DMS79 treated with DMSO at 0.1 percent for 48 hours (cell line): ENCODE measurements around the gene GAREM2.
"Not testable (repeated sequence)": the region's sequence is repeated elsewhere in the genome, so short reads cannot be mapped to it uniquely, and the experiment has no call there.

Experiments
- DNase-seq: peaks from one replicate; lab custom pipeline; 2025; lab: John Stamatoyannopoulos, UW

GAREM2 gene

DNA sequence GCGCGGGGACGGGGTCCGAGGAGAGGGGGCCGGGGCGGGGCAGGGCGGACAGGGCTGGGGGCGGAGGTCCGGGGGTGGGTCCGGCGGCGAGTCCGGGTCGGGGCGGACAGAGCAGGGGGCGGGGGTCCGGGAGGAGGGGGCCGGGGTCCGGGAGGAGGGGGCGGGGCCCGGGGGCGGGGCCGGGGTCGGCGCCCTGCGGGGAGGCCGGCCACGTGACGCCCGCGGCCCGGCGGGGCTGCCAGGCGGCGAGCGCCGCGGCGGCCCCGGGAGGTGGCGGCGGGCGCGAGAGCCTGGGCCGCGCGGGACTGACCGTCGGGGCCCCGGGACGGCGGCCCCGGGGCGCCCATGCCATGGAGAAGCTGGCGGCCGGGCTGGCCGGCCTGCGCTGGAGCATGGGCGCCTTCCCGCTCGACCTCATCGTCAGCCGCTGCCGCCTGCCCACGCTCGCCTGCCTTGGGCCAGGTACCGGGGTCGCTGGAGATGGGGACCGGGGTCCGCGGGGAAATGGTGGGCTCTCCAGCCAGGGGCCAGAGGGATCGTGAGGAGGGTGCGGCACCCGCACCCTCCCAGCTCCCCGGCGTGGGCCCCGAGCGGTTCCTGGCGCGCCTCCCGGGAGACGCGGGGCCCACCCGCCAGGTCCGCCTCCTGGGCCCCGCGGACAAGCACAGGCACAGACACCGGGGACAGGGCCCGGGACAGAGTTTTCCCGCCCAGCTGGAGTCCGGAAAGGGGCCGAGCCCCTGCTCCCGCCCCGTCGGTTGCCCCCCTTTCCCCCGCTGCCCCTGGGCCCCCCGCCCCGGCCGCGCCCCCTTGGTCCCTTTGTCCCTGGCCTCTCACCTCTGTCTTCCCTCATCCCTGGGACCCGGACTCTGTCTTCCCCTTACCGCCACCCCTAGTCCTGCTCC, at the start of gene GAREM2:
GAREM2 (plus strand) TSS at position 218 of the 905 bp plus-strand sequence; CDS start at position 351, 133 bp downstream.
- no peak for DNase-seq

DNA sequence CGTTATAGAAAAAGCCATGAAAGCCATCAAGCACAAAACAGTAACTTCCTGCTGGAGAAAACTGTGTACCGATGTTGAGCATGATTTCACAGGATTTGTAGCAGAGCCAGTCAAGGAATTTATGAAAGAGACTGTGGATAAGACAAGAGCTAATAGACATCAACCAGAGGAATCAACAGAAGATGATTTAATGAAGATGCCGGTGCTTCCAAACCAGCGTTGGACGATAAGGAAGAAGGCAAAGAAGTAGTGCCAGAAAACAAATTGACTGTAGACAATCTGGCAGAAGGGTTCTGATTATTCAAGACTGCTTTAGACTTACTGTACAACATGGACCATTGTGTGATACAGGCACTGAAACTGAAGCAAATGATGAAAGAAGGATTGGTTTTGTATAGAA, 49.5 kb upstream of the GAREM2 start:
- DNase-seq, result no peak

DNA sequence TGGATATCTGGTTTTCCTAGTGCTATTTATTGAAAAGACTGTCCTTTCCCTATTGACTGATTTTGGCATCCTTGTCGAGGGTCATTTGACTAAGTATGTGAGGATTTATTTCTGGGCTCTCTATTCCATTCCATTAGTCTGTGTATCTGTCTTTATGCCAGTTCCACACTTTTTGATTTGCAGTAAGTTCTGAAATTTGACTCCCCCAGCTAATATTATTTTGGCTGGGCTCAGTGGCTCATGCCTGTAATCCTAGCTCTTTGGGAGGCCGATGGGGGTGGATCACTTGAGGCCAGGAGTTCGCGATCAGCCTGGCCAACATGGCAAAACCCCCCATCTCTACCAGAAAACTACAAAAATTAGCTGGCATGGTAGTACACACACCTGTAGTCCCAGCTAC, 46.8 kb upstream of the GAREM2 start:
- no peak for DNase-seq

DNA sequence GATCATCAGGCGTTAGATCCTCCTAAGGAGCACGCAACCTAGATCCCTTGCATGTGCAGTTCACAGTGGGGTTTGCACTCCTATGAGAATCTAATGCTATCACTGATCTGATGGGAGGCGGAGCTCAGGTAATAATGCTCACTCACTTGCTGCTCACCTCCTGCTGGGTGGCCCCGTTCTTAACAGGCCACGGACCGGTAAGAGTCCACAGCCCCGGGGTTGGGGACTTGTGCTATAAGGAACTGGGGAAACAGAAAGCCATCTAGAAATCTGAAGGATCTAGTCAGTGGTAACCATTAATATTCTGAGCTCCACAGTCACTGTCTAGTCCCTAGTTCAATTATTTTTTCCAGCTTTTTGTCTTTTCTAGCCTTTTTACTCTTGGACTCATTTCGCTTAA, 44.7 kb upstream of the GAREM2 start:
- DNase-seq, result no peak

DNA sequence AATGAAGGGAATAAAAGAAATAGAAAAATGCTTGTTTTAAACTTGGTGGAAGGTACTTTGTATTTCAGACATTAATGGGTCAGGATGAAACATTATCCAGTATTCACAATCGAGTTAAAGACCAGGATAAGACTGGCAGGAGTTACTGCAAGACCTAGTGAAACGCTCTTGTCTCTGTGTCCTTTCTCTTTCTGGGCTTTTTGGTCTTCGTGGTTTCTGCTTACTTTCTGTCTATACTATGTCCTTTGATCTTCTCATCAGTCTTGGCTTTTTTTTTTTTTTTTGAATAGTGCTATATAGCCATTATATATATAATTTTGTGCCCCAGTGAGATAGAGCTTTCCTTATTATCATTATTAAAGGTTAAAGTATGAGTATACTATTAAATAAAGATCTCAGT, 42.1 kb upstream of the GAREM2 start:
- no peak for DNase-seq

DNA sequence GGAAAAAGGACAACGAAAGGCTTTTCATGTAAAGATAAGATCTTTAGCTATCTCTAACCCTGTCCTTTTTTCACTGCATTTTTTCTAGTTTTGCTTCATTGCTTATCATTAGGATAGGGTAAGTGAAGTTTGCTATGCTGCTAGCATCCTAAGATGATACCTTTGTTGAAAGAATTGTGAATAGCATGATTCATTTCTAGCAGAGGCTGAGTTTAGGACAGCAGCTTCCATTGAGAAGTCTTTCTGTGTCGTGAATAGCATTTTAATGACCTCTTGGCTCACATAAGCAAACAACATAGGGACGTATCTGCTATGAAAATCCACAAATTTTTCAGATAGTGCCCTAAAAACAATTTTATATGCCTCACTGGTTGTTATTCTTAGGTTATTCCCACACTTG, 36.4 kb upstream of the GAREM2 start:
- no peak for DNase-seq

DNA sequence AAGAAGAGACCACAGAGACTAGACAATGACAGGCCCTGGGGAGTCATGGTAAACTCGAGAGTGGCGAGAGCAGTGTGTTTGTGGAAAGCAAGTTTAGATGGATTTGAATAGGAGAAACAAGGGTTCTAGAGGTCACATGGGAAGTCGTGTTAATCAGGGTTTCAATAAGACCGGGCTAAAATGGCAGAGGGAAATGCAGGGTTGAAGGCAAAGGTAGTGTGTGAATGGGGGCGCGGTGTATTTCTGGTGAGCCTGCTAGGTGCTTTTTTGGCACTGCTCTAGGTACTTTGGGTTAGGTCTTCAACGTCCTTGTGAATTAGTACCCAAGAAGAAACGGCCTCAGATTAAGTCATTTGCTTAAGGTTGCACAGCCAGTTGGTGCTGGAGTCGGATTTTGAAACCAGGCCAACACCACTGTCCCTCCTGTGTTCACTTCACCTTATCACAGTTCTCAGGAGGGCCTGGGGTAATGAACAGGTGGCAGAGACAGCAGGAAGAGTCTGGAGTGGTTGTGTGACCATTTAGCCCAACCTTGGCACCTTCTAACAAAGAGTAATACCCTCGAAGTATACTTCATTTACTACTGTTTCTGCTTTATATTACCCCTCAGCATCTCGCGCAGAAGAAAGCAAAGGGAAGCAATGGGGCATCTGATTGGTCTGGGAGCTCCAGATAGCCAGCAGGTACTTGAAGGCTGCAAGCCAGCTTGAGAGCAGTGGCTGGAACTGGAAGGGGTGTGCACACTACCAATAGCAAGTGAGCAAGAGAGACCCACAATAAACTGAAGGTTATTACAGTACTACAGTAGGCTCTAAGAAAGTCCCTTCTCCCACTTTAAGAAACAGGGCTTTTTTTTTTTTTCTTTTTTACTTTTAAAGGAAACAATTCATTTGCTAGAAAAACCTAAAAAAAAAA, 33.4 kb upstream of the GAREM2 start:
- peak; percentile 73 for DNase-seq

DNA sequence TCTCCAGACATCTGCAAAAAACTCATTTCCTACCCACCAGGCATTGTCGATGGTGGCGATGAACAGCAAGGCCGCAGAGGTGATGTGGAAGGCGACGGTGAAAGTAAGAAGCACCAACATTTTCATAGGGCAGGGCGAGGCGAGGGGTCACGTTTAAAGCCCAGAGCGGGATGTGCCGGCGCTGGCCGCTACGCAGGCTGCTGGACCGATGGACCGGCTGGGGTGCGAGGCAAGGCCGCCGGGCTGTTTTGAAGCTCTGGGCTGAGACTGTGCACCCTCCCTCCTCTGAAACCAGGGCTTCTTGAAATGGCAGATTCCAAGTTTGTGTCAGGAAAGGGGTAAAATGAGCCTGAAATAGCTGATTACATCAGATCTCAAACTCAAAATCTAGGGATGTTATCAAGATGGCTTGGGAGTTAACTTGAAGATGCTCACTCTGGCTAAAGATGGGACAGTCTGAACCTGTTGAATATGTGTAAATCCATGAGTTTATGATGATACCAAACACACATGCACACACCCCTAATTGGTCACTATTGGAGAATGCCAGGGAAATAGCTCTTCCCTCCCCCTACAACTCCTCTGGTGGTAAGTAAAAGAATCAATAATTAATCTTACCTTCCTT, 31.6 kb upstream of the GAREM2 start:
- no peak for DNase-seq

DNA sequence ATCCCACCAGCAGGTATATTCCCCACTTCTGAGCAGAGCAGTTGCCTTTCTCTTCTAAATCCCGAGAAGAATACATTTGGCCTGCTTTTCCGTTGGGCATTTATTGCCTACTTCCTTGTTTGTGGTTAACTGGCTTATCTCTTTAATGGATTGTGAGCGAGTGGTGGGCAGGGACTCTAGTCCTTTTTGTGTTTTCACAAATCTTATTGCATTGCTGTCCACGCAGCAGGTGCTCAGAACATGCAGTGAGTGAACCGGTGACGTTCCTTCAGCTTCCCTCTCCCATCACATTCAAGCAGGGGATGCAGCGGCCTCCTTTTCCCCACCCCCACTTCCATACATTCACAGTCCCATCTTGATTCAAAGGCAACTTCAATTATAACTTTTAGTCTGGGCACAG, 28.9 kb upstream of the GAREM2 start:
- DNase-seq, result peak; percentile 32

DNA sequence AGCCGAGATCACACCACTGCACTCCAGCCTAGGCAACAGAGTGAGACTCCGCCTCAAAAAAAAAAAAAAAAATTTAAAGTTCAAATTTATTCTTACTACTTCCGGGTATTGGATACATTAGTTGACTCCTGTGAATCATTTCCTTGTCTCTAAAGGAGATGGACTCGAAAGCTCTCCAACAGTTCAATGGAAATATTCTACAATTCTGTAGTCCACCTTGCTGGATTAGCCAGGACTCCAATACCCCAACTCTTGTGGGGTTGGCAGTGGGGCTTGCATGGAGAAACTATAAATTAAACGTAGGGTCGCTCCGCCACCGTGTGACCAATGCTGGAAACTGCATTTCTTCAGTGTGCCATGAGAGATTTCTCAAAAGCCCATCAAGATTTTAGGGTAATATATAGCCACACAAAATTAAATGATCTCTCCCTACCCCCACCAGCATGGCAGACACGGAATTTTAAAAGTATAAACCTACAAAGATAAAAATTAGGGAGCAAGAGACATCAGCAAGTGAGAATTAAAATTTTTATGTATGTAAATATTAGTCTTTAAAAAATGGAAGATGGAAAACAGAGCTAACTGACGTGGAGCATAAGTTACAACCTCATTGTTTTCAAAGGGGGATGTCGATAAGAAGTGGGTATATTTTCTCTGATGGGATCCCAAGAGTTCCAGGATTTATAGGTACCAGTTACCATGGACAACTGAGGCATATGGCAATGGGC, 27.8 kb upstream of the GAREM2 start:
- DNase-seq, result peak; percentile 32

DNA sequence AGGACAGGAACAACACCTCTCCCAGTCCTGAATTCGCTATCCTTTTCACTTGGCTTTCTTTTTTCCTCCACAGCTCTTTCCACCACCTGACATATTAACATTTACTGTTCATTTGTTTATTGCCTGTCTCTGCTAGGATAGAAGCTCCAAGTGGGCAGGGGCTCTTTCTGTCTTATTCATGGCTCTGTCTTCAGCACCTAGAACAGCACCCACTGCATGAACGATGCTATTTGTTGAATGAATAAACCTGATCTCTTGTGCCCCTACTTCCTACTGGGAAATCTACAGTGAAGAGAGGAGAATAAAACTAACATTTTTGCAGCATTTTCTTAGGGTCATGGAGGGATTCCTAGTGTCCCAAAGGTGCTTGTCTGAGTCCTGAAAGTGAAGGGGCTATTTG, 24.4 kb upstream of the GAREM2 start:
- no peak for DNase-seq

DNA sequence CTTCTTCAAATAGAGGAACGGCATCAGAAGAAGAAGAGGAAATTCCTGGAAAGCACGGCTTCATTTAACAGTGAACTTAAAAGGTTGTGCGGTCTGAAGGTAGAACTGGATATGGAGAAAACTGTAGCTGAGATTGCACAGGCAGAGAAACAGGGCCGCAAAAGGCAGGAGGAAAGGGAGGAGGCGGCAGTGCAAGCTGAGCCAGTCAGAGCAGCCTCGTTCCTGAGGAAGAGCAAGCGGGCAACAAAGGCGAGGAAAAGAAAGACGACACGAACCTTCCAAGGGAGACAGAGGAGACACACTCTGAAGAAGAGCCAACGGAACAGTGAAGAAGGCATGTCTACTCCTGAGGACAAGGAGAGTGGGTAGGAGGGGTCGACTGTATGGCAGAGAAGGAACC, 22.6 kb upstream of the GAREM2 start:
- no peak for DNase-seq

DNA sequence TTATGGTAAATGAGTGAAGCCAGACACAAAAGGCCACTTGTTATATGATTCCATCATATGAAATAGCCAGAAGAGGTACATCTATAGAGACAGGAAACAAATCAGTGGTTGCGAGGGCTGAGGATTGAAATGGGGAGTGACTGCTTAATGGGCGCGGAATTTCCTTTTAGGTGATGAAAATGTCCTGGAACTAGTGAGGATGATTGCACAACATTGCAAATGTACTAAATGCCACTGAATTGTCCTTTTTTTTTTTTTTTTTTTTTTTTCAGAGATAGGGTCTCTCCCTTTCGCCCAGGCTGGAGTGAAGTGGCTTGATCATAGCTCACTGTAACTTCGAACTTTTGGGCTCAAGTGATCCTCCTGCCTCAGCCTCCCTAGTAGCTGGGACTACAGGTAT, 15.3 kb upstream of the GAREM2 start:
- DNase-seq, result no peak

DNA sequence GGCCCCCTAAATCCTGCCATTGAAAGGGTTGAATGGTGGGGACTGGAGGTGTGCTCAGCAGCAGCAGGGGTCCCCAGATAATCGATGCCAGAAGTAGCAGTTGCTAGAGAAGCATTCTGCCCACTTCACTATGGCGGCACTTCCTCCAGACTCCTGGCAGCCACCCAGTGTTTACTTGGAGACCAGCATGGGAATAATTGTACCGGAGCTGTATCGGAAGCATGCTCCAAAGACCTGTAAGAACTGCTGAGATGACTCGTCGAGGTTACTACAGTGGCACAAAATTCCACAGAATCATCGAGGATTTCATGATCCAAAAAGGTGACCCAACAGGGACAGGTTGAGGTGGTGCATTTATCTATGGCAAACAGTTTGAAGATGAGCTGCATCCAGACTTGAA, 11.0 kb upstream of the GAREM2 start:
- no peak for DNase-seq

DNA sequence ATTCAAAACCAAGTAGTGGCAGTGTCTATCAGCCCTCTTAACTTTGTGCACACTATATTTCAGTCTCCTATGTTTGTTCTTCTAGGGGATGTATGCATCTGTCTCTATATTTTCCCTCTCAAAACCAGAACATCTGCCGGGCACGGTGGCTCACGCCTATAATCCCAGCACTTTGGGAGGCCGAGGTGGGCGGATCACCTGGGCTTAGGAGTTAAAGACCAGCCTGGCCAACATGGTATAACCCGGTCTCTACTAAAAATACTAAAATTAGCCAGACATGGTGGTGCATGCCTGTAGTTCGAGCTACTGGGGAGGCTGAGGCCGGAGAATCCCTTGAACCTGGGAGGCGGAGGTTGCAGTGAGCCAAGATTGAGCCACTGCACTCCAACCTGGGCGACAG, 9.9 kb upstream of the GAREM2 start:
- DNase-seq, result no peak

DNA sequence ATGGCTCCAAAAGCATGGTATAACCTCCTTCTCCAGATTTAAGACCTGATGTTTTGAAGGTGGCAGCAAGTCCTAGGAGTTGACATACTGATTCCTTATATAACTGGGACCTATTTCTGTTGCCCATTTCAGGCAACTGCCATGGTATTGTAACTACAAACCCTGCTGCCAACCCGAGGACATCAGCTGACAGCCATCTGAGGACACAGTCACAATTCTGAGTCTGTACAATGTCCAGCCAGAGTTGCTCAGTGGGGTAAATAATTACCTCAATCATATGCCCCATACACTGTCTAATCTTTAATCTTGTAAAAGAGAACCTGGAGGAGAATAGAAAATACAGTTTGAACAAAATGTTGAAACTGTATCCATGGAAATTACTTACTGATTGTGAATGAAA, 8.7 kb upstream of the GAREM2 start:
- DNase-seq, result no peak

DNA sequence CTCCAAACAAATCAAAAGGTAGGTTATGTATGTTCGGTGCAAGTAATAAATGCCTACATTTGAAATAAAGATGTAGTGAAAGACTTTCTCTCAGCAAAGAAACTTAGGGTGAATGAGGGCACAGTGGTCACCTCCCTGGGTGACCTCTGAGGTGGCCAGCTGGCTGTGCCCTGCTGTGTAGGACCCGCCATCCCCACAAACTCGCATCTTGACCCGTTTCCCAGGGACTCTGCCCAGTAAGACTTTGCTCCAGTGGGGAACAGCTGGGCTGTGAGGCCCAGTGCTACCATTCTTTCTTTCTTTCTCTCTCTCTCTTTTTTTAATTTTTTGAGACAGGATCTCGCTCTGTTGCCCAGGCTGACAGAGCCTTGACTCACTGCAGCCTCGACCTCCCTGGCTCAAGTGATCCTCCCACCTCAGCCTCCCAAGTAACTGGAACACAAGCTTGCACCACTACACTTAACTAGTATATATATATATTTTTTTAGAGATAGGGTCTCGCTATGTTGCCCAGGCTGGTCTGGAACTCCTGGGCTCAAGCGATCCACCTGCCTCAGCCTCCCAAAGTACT, 8.2 kb upstream of the GAREM2 start:
- DNase-seq, result no peak

DNA sequence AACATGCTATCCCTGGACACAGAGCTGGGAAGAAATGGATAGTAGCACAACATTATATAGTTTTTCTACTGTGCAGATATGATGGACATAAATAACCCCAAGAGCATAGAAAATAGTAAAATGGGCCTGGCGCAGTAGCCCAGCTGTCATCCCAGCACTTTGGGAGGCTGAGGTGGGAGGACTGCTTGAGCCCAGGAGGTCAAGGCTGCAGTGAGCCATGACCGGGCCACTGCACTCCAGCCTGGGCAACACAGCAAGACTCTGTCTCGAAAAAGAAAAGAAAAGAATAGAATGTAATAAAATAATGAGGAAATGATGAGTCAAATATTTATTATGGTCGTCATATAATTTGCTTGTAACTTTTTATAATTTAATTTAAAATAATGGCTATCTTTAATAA, 7.5 kb upstream of the GAREM2 start:
- DNase-seq, result no peak

DNA sequence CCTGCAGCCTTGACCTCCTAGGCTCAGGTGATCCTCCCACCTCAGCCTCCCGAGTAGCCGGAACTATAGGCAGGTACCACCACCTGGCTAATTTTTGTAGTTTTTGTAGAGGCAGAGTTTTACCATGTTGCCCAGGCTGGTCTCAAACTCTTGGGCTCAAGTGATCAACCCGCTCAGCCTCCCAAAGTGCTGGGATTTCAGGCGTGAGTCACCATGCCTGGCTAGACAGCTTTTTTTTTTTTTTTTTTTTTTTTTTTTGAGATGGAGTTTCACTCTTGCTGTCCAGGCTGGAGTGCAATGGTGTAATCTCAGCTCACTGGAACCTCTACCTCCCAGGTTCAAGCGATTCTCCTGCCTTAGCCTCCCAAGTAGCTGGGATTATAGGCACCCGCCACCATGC, 6.3 kb upstream of the GAREM2 start:
- DNase-seq, result not testable (repeated sequence)

DNA sequence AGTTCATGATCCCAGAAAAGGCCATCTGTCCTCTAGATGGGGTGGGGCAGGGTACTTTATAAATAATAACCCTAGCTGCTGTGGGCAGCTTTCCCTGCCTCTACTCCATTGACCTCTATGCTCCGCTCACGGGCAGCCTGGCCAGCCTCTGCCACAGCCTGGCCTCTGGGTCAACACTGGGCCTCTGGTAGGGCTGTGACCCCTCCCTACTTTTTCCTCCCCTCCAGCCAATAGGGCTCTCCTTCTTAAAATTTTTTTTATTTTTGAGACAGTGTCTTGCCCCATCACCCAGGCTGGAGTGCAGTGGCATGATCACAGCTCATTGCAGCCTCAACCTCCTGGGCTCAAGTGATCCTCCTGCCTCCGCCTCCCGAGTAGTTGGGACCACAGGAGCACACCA, 4.1 kb upstream of the GAREM2 start:
- DNase-seq, result no peak

DNA sequence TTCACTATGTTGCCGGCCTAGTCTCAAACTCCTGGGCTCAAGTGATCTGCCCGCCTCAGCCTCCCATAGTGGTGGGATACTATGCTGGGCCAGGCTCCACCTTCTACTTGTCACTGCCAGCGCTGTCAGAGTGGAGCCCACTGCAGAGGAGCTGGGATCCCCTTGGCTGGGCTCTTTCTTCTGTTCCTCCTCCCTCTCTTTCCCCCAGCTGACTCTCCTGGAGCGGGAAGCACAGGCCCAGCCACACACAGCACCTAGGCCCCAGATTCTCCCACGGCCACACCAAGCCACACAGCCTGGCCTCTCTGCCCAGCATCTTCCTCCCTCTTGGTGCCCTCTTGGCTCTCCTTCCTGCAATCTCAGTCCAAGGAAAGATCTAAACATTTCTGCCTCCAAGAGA, 3.7 kb upstream of the GAREM2 start:
- no peak for DNase-seq
